ENCODE results near the gene HSPD1. TPM values are rescaled to one million over a fixed set of nuclear protein-coding genes. Genes with fewer than 3 reads are reported as not detected.

Gene HSPD1
- total and polyA plus RNA-seq, 9 of the 15 experiments (the other 6 are each of a cell fraction or from before 2014, with no cell fraction given): 398 to 1,014 (median 622) TPM

GRCh38 chr2:197515739-197516392 lies 16.2 kb upstream of the HSPD1 start, which contains the start of gene MOB4 (continued):
- TF ChIP-seq ZNF717 (CRISPR knock-in tag; IDR thresholded peaks at IDR 0.05) (no peak), SNRNP70 (optimal IDR thresholded peaks at IDR 0.05; ENCODE audit: low read depth, low read length) (no peak), BACH1 (tag; IDR thresholded peaks at IDR 0.05) (no peak), TCF7 (IDR thresholded peaks at IDR 0.05; ENCODE audit: borderline replicate concordance) (no peak), HNRNPUL1 (IDR thresholded peaks at IDR 0.05; ENCODE audit: low read length) (no peak), ZNF449 (CRISPR knock-in tag; IDR thresholded peaks at IDR 0.05) (no peak), CEBPG (CRISPR knock-in tag; IDR thresholded peaks at IDR 0.05) (no peak), CEBPG (tag; conservative IDR thresholded peaks at IDR 0.05 in 1 of 2, IDR thresholded peaks at IDR 0.05 in 1 of 2) (no peak), NFATC3 (IDR thresholded peaks at IDR 0.05) (no peak), POLR3A (IDR thresholded peaks at IDR 0.05; ENCODE audit: borderline replicate concordance, extremely low read depth, insufficient read depth, insufficient read length) (no peak), ASH1L (IDR thresholded peaks at IDR 0.05; ENCODE audit: borderline replicate concordance, low read depth, partially characterized antibody) (no peak), RFX1 (IDR thresholded peaks at IDR 0.05) (no peak), FOXP1 (CRISPR knock-in tag; IDR thresholded peaks at IDR 0.05) (0 out of 2 replicates have a peak, but pooled peaks have one; percentile 39), ZBTB17 (CRISPR knock-in tag; IDR thresholded peaks at IDR 0.05) (0 out of 2 replicates have a peak, but pooled peaks have one; percentile 40), ZNF121 (CRISPR knock-in tag; conservative IDR thresholded peaks at IDR 0.05) (no peak), SRSF7 (optimal IDR thresholded peaks at IDR 0.05; ENCODE audit: low read depth, low read length) (no peak), ZNF311 (CRISPR knock-in tag; IDR thresholded peaks at IDR 0.05) (0 out of 2 replicates have a peak, but pooled peaks have one; percentile 29)
- TF ChIP-seq, protein P1, sequence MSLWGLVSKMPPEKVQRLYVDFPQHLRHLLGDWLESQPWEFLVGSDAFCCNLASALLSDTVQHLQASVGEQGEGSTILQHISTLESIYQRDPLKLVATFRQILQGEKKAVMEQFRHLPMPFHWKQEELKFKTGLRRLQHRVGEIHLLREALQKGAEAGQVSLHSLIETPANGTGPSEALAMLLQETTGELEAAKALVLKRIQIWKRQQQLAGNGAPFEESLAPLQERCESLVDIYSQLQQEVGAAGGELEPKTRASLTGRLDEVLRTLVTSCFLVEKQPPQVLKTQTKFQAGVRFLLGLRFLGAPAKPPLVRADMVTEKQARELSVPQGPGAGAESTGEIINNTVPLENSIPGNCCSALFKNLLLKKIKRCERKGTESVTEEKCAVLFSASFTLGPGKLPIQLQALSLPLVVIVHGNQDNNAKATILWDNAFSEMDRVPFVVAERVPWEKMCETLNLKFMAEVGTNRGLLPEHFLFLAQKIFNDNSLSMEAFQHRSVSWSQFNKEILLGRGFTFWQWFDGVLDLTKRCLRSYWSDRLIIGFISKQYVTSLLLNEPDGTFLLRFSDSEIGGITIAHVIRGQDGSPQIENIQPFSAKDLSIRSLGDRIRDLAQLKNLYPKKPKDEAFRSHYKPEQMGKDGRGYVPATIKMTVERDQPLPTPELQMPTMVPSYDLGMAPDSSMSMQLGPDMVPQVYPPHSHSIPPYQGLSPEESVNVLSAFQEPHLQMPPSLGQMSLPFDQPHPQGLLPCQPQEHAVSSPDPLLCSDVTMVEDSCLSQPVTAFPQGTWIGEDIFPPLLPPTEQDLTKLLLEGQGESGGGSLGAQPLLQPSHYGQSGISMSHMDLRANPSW (CRISPR knock-in tag; IDR thresholded peaks at IDR 0.05): no peak
- TF ChIP-seq, protein P2, sequence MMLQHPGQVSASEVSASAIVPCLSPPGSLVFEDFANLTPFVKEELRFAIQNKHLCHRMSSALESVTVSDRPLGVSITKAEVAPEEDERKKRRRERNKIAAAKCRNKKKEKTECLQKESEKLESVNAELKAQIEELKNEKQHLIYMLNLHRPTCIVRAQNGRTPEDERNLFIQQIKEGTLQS (IDR thresholded peaks at IDR 0.05): no peak
- TF ChIP-seq, protein P2 (CRISPR knock-in tag; conservative IDR thresholded peaks at IDR 0.05): no peak
- TF ChIP-seq, protein P3, sequence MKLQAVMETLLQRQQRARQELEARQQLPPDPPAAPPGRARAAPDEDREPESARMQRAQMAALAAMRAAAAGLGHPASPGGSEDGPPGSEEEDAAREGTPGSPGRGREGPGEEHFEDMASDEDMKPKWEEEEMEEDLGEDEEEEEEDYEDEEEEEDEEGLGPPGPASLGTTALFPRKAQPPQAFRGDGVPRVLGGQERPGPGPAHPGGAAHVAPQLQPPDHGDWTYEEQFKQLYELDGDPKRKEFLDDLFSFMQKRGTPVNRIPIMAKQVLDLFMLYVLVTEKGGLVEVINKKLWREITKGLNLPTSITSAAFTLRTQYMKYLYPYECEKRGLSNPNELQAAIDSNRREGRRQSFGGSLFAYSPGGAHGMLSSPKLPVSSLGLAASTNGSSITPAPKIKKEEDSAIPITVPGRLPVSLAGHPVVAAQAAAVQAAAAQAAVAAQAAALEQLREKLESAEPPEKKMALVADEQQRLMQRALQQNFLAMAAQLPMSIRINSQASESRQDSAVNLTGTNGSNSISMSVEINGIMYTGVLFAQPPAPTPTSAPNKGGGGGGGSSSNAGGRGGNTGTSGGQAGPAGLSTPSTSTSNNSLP (IDR thresholded peaks at IDR 0.05; ENCODE audit: borderline replicate concordance, low read depth, low read length): no peak

Data from K562 (cell line).